Measurements from ENCODE around the gene INTS6L.

GRCh38 chrX:135509885-135510284 lies 10.6 kb upstream of the INTS6L start:
- TF ChIP-seq POLR2A (IDR thresholded peaks at IDR 0.05) (no peak), CTCF (IDR thresholded peaks at IDR 0.05) (no peak)
